Head of caudate nucleus (tissue), 42 donors: ENCODE results near the gene NMNAT3.

Experiments used
- DNase-seq, 42 donors: peaks; one replicate each; pipeline versions ENCODE4 v3.0.0 to v3.0.0-alpha.2; 2020 to 2021; ENCODE audit warnings: mixed read lengths in 7 of 42
- intact Hi-C: fragments of 100-400 bp; cut with DNase I; formaldehyde crosslinking; loops from one replicate; pipeline ENCODE4 v1.15.0; 2022

NMNAT3 gene

DNA sequence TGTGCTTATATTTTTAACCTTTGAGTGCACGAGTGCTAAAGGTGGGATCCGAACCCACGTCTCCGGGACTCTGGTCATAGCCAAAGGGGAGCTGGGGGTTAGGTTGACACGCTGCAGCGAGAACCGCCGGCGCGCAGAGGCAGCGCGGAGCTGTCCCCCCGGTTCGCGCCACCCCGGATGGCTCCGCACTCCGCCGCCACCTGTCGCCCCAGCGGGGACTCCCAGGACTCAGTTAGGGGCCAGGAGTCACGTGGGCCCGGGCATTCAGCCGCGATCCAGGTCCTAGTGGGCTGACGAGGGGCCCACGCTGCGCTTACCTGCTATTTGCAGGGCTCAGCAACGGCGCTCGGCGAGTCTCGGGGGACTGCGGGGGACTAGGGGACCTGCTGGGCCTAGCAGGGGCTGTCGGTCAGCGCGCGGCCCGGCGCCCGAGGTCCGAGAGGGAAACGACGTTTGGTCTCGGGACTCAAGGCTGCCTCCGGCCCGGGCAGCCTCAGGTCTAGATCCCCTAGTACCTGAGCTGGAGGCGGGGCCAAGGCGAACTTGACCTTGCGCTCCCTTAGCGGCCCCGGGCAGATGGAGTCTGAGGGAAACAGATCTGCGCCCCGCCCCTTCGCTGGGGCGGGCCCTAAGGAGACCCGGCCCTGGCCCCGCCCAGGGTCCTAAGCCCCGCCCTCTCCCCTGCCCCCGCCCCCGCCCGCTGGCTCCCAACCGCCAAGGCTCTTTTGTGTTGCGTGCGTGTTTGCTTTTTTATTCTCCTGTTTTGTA is at the start of gene NMNAT3:
Gene NMNAT3, minus strand, starts transcription at position 585 of the 768 bp plus-strand sequence. CDS start 50,248 bp downstream, outside the sequence.
- DNase-seq = peak; percentile 69 to 94 (median 87)
- intact Hi-C loops = no loop called here

DNA sequence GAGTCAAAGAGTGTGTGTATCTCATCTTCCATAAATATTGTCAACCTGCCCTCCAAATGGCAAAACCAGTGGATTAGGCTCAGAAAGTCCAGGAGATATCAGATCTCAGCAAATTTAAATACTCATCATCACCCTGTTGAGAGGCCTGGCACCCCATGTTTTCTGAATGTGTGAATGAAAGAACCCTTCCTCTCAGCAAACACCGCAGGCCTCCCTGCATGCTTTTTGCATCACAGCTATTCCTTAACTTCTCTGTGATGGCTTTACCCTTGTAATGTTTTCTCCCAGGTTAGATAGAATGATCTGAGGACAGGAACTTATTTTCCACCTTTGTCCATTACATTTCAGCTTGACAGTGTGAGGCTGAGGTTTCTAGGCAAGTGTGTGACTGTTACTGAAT is 43.6 kb upstream of the NMNAT3 start:
- DNase-seq = no peak
- intact Hi-C loops = no loop called here

DNA sequence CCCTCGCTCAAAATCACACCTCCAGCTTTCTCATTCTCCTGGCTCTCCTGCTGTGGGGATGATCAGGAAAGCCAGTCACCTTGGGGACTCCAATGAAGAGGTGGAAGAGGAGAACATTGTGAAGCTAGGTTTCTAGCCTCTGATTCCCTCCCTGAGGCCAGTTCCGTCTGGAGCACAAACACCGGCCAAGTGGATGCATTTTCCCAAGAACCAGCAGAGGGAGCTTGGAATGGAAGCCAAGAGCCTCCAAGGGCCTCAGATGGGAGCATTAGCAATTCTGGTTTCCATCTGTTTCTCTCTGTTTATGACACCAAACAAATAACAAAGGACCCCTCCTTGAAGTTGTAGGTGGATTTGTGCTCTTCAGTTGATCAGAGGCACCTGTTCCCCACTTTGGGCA is 40.6 kb upstream of the NMNAT3 start:
- intact Hi-C loops = no loop called here
- DNase-seq = peak in 30 of 42 donors; percentile 5 to 62 (median 32)

DNA sequence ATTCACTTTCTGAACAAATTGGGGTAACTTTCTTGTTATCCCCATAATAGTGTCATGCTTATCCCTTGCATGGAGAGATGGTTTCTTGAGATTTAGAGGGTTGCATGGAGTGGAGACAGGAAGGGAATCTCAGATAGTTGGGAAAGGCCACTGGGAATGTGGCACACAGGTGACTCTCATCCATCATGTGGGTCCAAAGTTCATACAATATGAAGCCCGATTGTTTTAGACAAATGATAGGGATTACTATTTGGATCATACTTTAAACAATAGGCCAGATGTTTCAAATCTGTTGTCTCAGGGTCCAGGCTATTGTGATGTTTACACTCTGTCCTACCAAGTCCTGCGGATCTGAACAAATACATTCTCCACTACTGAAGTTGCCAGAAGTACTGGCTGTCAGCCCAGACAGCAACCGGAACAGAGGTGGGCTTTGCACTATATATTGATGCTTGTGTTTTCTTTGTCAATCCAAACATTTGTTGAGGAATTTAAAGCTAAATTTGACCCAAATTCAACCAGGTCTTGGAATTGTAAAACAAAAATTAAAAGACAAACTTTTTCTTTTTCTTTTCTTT is 39.2 kb upstream of the NMNAT3 start:
- no peak for DNase-seq
- intact Hi-C loops = no loop called here

DNA sequence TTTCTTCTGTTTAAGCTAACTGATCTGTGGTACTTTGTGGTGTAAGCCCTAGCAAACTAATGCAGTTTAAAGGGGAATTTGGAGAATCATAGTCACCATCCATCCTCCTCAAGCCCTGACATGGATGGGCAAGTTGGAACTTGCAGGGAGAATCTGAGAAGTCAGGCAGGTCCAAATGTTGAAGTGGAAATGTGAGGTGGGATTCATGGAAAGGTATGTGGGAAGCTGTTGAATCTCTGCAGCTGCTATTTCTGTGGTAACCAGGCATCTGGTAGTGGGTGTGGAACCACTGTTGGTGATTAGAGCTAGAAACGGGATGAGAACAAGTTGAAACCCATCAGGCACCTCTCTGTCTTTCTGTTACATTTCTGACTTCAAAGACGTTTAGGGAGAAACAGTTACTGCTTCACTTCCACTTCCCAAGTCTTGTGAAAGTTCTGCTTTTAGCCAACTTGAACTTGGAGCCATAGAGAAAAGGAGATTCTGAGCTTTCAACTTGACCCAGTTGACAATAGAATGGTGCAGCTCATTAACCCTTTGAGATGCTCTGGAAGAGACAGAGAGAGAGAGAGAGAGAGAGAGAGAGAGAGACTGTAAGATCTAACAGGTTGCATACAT is 38.1 kb upstream of the NMNAT3 start:
- peak in 1 of 42 donors; percentile 9 for DNase-seq
- intact Hi-C loops = no loop called here

GRCh38 chr3:139715166-139715565 is 37.4 kb upstream of the NMNAT3 start:
- DNase-seq = no peak
- intact Hi-C loops = no loop called here

DNA sequence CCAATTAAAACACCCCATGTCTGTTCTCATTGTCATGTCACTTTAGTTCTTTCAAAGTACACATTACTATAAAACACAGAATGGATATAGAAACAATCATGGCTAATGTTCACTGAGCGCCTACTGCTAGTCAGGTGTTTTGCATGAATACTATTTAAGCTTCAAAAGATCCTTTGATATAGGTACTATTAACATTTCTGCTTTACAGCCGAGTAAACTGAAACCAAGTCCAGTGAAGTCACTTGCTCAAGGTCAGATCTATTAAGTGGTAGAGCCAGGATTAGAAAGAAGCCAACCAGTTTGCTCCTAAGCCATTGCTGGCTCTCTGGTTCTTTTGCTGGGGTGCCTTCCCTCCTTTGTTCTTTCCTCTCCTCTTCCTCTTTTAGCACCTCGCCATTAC is 32.4 kb upstream of the NMNAT3 start:
- no peak for DNase-seq
- intact Hi-C loops = no loop called here

DNA sequence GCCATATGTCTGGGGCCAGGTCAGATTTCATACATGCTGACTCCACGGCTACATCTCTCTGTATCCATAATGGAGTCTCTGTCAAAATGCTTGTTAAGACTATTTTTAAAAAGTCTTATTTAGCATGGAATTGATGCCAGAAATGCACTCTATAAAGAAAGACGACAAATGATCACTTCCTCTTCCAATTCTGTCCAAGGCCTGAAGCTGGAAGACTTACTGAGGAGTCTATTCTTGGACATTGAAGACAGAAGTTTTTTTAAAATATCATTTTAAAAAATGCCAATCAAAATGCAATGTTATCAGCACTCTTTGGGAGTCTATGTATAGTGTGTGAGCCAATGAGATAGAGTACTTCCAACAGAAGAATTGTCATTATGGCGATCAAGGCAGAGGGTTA is 27.9 kb upstream of the NMNAT3 start:
- intact Hi-C loops = no loop called here
- no peak for DNase-seq

DNA sequence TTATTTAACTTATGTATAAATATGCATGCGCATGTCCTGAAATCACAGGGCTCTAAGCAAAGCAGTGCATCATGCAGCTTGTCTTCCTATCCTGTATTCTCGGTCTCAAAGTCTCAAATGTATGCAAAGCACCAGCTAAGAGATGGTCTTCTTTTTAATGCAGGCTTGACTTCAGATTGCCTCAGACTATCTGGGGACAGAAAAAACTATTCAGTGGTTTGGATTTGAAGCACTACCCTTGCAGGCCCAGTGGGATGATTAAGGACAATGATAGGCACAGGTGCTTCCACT is 18.5 kb upstream of the NMNAT3 start:
- DNase-seq = no peak
- intact Hi-C loops = no loop called here

- DNase-seq = no peak
These were observed 17.9 kb upstream of the NMNAT3 start for GRCh38 chr3:139695426-139696313.

DNA sequence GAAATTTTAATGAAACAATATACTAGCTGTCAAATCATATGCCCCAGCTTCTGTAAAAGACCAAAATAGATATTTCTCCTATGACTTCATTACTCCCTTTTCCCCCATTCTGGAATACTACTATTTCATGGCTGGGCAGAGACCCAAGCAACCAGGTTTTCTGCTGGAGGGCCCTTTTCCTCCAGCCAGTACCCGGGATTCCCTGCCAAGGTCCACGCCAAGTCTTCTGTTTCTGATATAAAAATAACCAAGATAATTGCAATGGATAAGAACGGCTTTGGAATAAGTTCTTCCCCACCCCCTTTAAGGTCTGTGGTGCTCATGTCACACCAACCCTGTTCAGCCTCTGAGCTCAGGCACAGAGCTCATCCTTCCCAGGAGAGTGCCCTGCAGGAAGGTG is 17.2 kb upstream of the NMNAT3 start:
- intact Hi-C loops = no loop called here
- DNase-seq = peak in 1 of 42 donors; percentile 8

More at GRCh38 chr3:139695426-139696313, 17.9 kb upstream of the NMNAT3 start:
- intact Hi-C loops = no loop called here

GRCh38 chr3:139694542-139694941 is 16.8 kb upstream of the NMNAT3 start:
- intact Hi-C loops = no loop called here
- no peak for DNase-seq

DNA sequence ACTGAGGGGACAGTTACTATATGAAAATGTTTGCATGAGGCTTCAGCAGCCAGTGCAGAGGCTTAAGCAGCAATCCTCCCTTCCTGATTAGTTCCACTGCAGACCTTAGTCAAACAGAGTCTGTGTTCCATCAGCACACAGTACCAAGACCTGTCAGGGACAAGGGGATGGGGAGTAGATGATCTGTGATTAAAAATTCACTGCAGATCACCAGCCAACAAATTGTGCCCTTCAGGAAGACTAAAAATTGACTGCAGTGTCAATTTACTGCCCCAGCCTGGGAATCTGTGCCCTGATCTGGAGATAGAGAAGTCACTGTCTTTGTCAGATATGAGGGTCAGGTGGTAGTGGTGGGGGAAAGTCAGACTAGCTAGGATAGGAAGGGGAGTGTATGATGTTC is 13.8 kb upstream of the NMNAT3 start:
- intact Hi-C loops = no loop called here

GRCh38 chr3:139689708-139690228 is 12.0 kb upstream of the NMNAT3 start:
- no peak for DNase-seq
- intact Hi-C loops = no loop called here

More for the DNA sequence above, 13.8 kb upstream of the NMNAT3 start:
- no peak for DNase-seq

DNA sequence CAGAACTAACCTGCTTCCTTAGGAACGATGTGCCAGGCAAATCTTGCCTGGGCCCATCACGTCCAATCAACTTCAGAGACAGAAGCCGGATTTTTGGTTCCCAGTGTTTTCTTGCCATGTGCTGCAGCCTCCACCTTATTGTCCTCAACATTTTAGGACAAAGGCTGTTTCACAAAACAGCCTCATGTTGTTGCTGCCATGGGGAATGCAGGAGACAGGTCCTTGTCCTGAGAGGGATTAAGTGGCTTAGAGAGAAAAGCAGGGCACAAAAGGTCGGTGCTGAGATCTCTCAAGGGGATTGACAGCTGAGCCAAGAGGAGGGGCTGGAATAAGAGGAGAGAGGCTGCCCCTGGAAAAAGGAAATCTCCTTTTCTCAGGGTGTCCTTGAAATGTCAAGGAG is 11.3 kb upstream of the NMNAT3 start:
- no peak for DNase-seq
- intact Hi-C loops = no loop called here

- peak in 1 of 42 donors; percentile 22 for DNase-seq
- intact Hi-C loops = no loop called here
These were observed 9.7 kb upstream of the NMNAT3 start for GRCh38 chr3:139687431-139687830.

- intact Hi-C loops = no loop called here
- DNase-seq = no peak
These were observed 8.9 kb upstream of the NMNAT3 start for GRCh38 chr3:139686624-139687023.

GRCh38 chr3:139686206-139686605 is 8.4 kb upstream of the NMNAT3 start:
- DNase-seq = no peak
- intact Hi-C loops = no loop called here

- intact Hi-C loops = no loop called here
- DNase-seq = no peak
These were observed 1.5 kb upstream of the NMNAT3 start for GRCh38 chr3:139679220-139679775.
